ENCODE measurements around the gene DBX1.

DNA sequence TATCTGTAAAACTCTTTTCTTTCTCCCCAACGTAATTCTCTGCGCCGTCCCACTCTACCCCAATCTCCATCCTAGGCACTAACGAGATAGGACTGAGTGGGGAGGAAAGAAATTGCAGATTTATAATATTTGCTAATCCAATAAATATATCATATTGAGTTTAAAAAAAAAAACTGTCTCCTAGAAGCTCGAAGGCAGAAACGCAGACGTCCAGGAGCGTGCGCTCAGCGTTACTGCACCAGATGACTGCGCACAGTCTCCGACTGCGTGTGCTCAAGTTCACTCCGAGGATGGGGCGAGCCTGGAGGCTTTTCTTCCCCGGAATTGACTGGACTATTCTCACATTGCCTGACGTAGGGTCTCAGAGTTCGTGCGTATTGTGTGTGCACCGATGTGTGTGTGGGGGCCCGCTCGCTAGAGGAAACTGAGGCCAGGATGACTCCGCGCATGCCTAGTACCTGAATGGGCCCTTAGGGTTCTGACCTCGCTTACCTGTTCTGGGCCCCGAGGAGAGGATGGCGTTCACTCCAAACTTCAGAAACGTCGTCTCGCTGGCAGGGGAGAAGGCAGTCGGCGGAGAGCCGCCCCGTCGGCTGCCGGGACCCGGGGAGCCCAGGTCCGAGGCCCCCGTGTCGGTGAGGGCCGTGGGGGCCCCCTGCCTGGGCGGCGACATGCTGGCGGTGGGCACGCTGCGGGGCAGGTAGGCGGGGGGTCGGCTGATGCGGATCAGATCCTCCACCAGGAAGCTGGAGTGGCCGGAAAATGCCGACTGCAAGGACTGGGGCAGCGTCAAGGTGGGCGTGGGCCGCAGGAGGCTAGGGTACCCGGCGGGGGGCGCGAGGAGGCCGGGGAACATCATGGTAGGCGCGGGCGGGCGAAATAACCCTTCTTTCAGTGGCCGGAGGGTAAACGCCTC is 551 bp downstream of the DBX1 start:
- TF ChIP-seq, protein P1, sequence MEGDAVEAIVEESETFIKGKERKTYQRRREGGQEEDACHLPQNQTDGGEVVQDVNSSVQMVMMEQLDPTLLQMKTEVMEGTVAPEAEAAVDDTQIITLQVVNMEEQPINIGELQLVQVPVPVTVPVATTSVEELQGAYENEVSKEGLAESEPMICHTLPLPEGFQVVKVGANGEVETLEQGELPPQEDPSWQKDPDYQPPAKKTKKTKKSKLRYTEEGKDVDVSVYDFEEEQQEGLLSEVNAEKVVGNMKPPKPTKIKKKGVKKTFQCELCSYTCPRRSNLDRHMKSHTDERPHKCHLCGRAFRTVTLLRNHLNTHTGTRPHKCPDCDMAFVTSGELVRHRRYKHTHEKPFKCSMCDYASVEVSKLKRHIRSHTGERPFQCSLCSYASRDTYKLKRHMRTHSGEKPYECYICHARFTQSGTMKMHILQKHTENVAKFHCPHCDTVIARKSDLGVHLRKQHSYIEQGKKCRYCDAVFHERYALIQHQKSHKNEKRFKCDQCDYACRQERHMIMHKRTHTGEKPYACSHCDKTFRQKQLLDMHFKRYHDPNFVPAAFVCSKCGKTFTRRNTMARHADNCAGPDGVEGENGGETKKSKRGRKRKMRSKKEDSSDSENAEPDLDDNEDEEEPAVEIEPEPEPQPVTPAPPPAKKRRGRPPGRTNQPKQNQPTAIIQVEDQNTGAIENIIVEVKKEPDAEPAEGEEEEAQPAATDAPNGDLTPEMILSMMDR (IDR thresholded peaks at IDR 0.05), result no peak
- no peak for TF ChIP-seq POLR2A (IDR thresholded peaks at IDR 0.05)

Measured in testis (tissue), 2 donors.